Erythroblast (primary cell): ENCODE data around the gene AP3S2.

Experiments
- GATA1 ChIP-seq: IDR thresholded peaks from 2 replicates; pipeline ENCODE4 v1.6.1; 2011; ENCODE audit warnings: low read depth, mild to moderate bottlenecking, control low read depth, low read length, moderate library complexity
- POLR2A ChIP-seq: IDR thresholded peaks from 2 replicates; pipeline ENCODE4 v1.6.1; 2011; ENCODE audit warnings: mild to moderate bottlenecking, low read length

- TF ChIP-seq POLR2A (no peak), GATA1 (no peak)
Observed at GRCh38 chr15:89912145-89912673, 18.4 kb upstream of the AP3S2 start.
